ENCODE measurements around the gene TESK1. TPM values are rescaled to one million over a fixed set of nuclear protein-coding genes. Genes with fewer than 3 reads are reported as not detected.

The TESK1 gene
- total RNA-seq, 1 experiment from 2014 or later, result 20.4 TPM

- POLR2A ChIA-PET, result no interaction called here
- Mint-ChIP-seq H3K4me3 (no peak overlapping the region), H3K36me3 (no peaks in the 10 kb centered on the region), H3K4me1 (no peaks in the 10 kb centered on the region), H3K27me3 (ENCODE audit: low read depth) (peaks cover 4% of the 10 kb centered on the region), H3K27ac (no peak overlapping the region), H3K9me3 (no peaks in the 10 kb centered on the region)
- TF ChIP-seq NR1H2 (CRISPR knock-in tag; IDR thresholded peaks at IDR 0.05) (no peak), FOXJ3 (CRISPR knock-in tag; IDR thresholded peaks at IDR 0.05; ENCODE audit: borderline replicate concordance) (no peak), RORB (CRISPR knock-in tag; IDR thresholded peaks at IDR 0.05) (no peak), AR (CRISPR knock-in tag; IDR thresholded peaks at IDR 0.05) (no peak), OVOL2 (CRISPR knock-in tag; IDR thresholded peaks at IDR 0.05; ENCODE audit: borderline replicate concordance) (no peak), ELF4 (CRISPR knock-in tag; IDR thresholded peaks at IDR 0.05; ENCODE audit: low read depth) (no peak), PRRX2 (CRISPR knock-in tag; IDR thresholded peaks at IDR 0.05) (no peak), SMAD3 (CRISPR knock-in tag; IDR thresholded peaks at IDR 0.05; ENCODE audit: borderline replicate concordance) (no peak), ZNF138 (CRISPR knock-in tag; conservative IDR thresholded peaks at IDR 0.05) (no peak), NR3C1 (CRISPR knock-in tag; conservative IDR thresholded peaks at IDR 0.05; ENCODE audit: low read depth) (no peak), ZNF532 (CRISPR knock-in tag; IDR thresholded peaks at IDR 0.05; ENCODE audit: borderline replicate concordance) (no peak), E2F5 (CRISPR knock-in tag; IDR thresholded peaks at IDR 0.05) (no peak), GTF2I (CRISPR knock-in tag; conservative IDR thresholded peaks at IDR 0.05) (no peak)
- DNase-seq (ENCODE audit: low spot score), result no peak
- ATAC-seq, result no peak
- CTCF ChIA-PET, result interaction anchor here (1.0 to 2.2 kb wide), 3 partner anchors 16 to 109 kb away, joined by 3 to 6 read pairs (median 3); no protein-coding TSS in a partner anchor
Observed at GRCh38 chr9:35627575-35627974, 22.5 kb downstream of the TESK1 start.

GRCh38 chr9:35628389-35628991 lies 23.4 kb downstream of the TESK1 start:
- ChIA-PET POLR2A (interaction anchor here (0.5 kb wide), 1 partner anchor 19 kb away, joined by 3 read pairs; no protein-coding TSS in a partner anchor), CTCF (interaction anchor here (0.7 to 5.3 kb wide), 10 partner anchors 11 to 163 kb away, joined by 3 to 17 read pairs (median 4); partner anchors contain the start of gene NPR2)
- TF ChIP-seq ZSCAN18 (CRISPR knock-in tag; IDR thresholded peaks at IDR 0.05), result no peak
- H3K9me3 Mint-ChIP-seq, result no peaks in the 10 kb centered on the region
- no peak for DNase-seq (ENCODE audit: low spot score)
- no peak for ATAC-seq
- peaks cover 4% of the 10 kb centered on the region for H3K27me3 Mint-ChIP-seq (ENCODE audit: low read depth)
- no peak overlapping the region for H3K4me3 Mint-ChIP-seq
- H3K36me3 Mint-ChIP-seq, result no peaks in the 10 kb centered on the region
- no peak overlapping the region for H3K27ac Mint-ChIP-seq
- H3K4me1 Mint-ChIP-seq, result no peaks in the 10 kb centered on the region
